HepG2 (cell line): Measurements from ENCODE around the gene PGP. TPM values are rescaled to one million over a fixed set of nuclear protein-coding genes. Genes with fewer than 3 reads are reported as not detected.

Source experiments
- MAZ ChIP-seq, 2 experiments: sonication (generic) in 1 of 2; formaldehyde crosslinking in 1 of 2; IDR thresholded peaks; 2 replicates each; pipeline versions ENCODE4 v1.5.0 to v1.6.1; 2012 to 2020; ENCODE audit warnings: low read depth in 2 of 2, mild to moderate bottlenecking in 2 of 2, borderline replicate concordance in 1 of 2, improper control_type of control experiment in 1 of 2, low read length in 1 of 2, missing genetic modification reagents in 1 of 2, moderate library complexity in 1 of 2
- MYC ChIP-seq: sonication (generic); formaldehyde crosslinking; IDR thresholded peaks from 2 replicates; pipeline ENCODE4 v1.9.0; 2021; ENCODE audit warnings: missing genetic modification reagents, borderline replicate concordance
- RNF2 ChIP-seq: fragments of 450-650 bp; conservative IDR thresholded peaks from 2 replicates; pipeline ENCODE4 v1.6.1; 2016; ENCODE audit warnings: low read depth
- TFE3 ChIP-seq: IDR thresholded peaks from 2 replicates; pipeline ENCODE4 v1.6.1; 2016
- ZNF687 ChIP-seq: sonication (generic); formaldehyde crosslinking; IDR thresholded peaks from 2 replicates; pipeline ENCODE4 v1.5.1; 2020; ENCODE audit warnings: mild to moderate bottlenecking, missing genetic modification reagents, moderate library complexity
- ZSCAN29 ChIP-seq: sonication (generic); formaldehyde crosslinking; conservative IDR thresholded peaks from 2 replicates; pipeline ENCODE4 v1.4.0; 2020; ENCODE audit warnings: mild to moderate bottlenecking, missing genetic modification reagents
- polyA plus RNA-seq, 8 experiments: library from polyadenylated mRNA; depleted of rRNA in 3 of 8; stranded (reverse) in 7 of 8; unstranded in 1 of 8; fragments of >200 nt; fragmentation: Illumina TruSeq in 4 of 8; extraction: Trizol in 4 of 8; gene quantifications; 2 replicates each; pipeline versions ENCODE4 v1.2.1 to v1.2.3, GENCODE V29; 2011 to 2016; ENCODE audit warnings: low read depth in 4 of 8, missing spikeins in 1 of 8, mixed read lengths in 1 of 8; ENCODE audit not compliant: insufficient read depth in 1 of 8
- total RNA-seq, 5 experiments: library from RNA; depleted of rRNA; stranded (reverse); fragments of >200 nt; fragmentation: Illumina TruSeq; extraction: Trizol; gene quantifications; 2 replicates each; pipeline ENCODE4 v1.2.3, GENCODE V29; 2016; ENCODE audit warnings: low read depth in 1 of 5

PGP gene
- total and polyA plus RNA-seq, 2 of the 13 experiments (the other 11 are each of a cell fraction or from before 2014, with no cell fraction given): 7.3 to 18.3 TPM

- TF ChIP-seq MAZ (IDR thresholded peaks at IDR 0.05; ENCODE audit: borderline replicate concordance, low read depth, low read length): no peak
- 0 out of 2 replicates have a peak, but pooled peaks have one; percentile 20 for TF ChIP-seq MAZ (CRISPR knock-in tag; IDR thresholded peaks at IDR 0.05; ENCODE audit: low read depth)
- no peak for TF ChIP-seq ZSCAN29 (CRISPR knock-in tag)
- TF ChIP-seq TFE3 (CRISPR knock-in tag): no peak
- TF ChIP-seq RNF2: peak; percentile 48; the same call in 1 of the 2 replicates
- TF ChIP-seq ZNF687: peak; percentile 29; the same call in 1 of the 2 replicates
- peak; percentile 75 for TF ChIP-seq MYC
- TF ChIP-seq, all 625 proteins: peak for 36
Observed at GRCh38 chr16:2162676-2163118, 51.9 kb downstream of the PGP start (continued).
